GM12872 (cell line): Measurements from ENCODE around the gene TMEM203.

ENCODE experiments used
- CTCF ChIP-seq: IDR thresholded peaks from 3 replicates; pipeline ENCODE4 v1.5.1; 2011; ENCODE audit warnings: low read depth, mild to moderate bottlenecking, low read length, moderate library complexity; ENCODE audit not compliant: insufficient read depth

The TMEM203 gene

GRCh38 chr9:137188490-137189296 lies 16.8 kb downstream of the TMEM203 start, which contains the start of the genes ANAPC2 and SSNA1:
TSS of gene ANAPC2 (minus strand) at chr9:137188560. CDS start at chr9:137188532, 28 bp downstream.
TSS of gene SSNA1 (plus strand) at chr9:137188676. CDS start at chr9:137188727, 51 bp downstream.
- TF ChIP-seq CTCF, result peak; percentile 56

- TF ChIP-seq CTCF, result no peak
These were observed 17.4 kb downstream of the TMEM203 start for GRCh38 chr9:137188086-137188489.

- TF ChIP-seq CTCF, result no peak
These were observed 18.1 kb downstream of the TMEM203 start for GRCh38 chr9:137187386-137187785.

GRCh38 chr9:137186385-137186784 lies 19.1 kb downstream of the TMEM203 start:
- TF ChIP-seq CTCF, result no peak

GRCh38 chr9:137185921-137186320 lies 19.5 kb downstream of the TMEM203 start:
- TF ChIP-seq CTCF, result no peak

- TF ChIP-seq CTCF, result no peak
These were observed 20.4 kb downstream of the TMEM203 start for GRCh38 chr9:137184881-137185660.

GRCh38 chr9:137183980-137184595 lies 21.4 kb downstream of the TMEM203 start:
- TF ChIP-seq CTCF, result no peak
